Aorta (tissue), 5 donors: ENCODE measurements around the gene HAVCR1. TPM values are rescaled to one million over a fixed set of nuclear protein-coding genes. Genes with fewer than 3 reads are reported as not detected.

Experiments
- ATAC-seq: fragments of 200-7000 bp; cut with Tn5 transposase; one replicate; pipeline ENCODE4 v1.9.1; 2022; ENCODE audit warnings: moderate library complexity; ENCODE audit not compliant: low FRiP score
- DNase-seq, 2 donors: peaks; one replicate each; pipeline ENCODE4 v3.0.0-alpha.2; 2020
- H3K27ac ChIP-seq, 2 donors: one replicate each; pipeline ENCODE4 v1.5.1; 2013; ENCODE audit warnings: low read length in 2 of 2, mild to moderate bottlenecking in 2 of 2, moderate library complexity in 2 of 2, control low read depth in 1 of 2, inconsistent platforms in 1 of 2, low read depth in 1 of 2
- H3K27me3 ChIP-seq, 2 donors: one replicate each; pipeline ENCODE4 v1.6.1; 2013; ENCODE audit warnings: control low read depth in 1 of 2, low read length in 1 of 2, mild to moderate bottlenecking in 1 of 2, moderate library complexity in 1 of 2; ENCODE audit not compliant: insufficient read depth in 2 of 2, control insufficient read depth in 1 of 2
- H3K36me3 ChIP-seq, 2 donors: one replicate each; pipeline ENCODE4 v1.6.1; 2013; ENCODE audit warnings: control low read depth in 1 of 2, low read length in 1 of 2, mild to moderate bottlenecking in 1 of 2; ENCODE audit not compliant: insufficient read depth in 2 of 2, control insufficient read depth in 1 of 2
- H3K4me1 ChIP-seq, 2 donors: one replicate each; pipeline ENCODE4 v1.6.1; 2013; ENCODE audit warnings: low read length in 2 of 2, control low read depth in 1 of 2, mild to moderate bottlenecking in 1 of 2, moderate library complexity in 1 of 2; ENCODE audit not compliant: insufficient read depth in 2 of 2, control insufficient read depth in 1 of 2
- H3K4me3 ChIP-seq, 2 donors: one replicate each; pipeline ENCODE4 v1.5.1; 2013; ENCODE audit warnings: low read length in 2 of 2, control low read depth in 1 of 2, mild to moderate bottlenecking in 1 of 2
- H3K9me3 ChIP-seq: one replicate; pipeline ENCODE4 v1.6.1; 2013; ENCODE audit warnings: mild to moderate bottlenecking, low read length; ENCODE audit not compliant: control insufficient read depth
- WGBS, 2 donors: extraction: QIAGEN DNeasy Blood & Tissue Kit; methylation state at CpG; one replicate each; pipeline ENCODE4 v1.1.7; 2013; 5-methylcytosine and 5-hydroxymethylcytosine counted together
- intact Hi-C, 2 donors: fragments of 100-400 bp; cut with DNase I; formaldehyde crosslinking; loops; one replicate each; pipeline versions ENCODE4 v1.14.2 to v1.15.0; 2022
- long read RNA-seq, 2 donors: library from polyadenylated mRNA; unstranded; transcript quantifications; one replicate each; pipeline ENCODE4 v2.0.0, GENCODE V29; 2020 to 2021
- polyA plus RNA-seq, 2 donors: library from polyadenylated mRNA; stranded (reverse); fragments of 200-250 nt; gene quantifications; one replicate each; pipeline ENCODE4 v1.2.3, GENCODE V29; 2013
- total RNA-seq, 2 donors: library from RNA; stranded (reverse); fragmentation: NEBNext Ultra II Directional; extraction: Animal tissue kit (Norgen Biotek cat#: 25700); gene quantifications; one replicate each; pipeline ENCODE4 v1.2.1, GENCODE V29; 2021
- donor health status: healthy with polysubstance abuse.
- donor health status: Bipolar disorder and iron deficiency.
- donor health status: DM: no; HTN: no; CAD: no.
- donor health status: DM: no; HTN: no; CAD: no.
- donor health status: DM: yes; HTN: yes; CAD: no.

Gene HAVCR1
- total RNA-seq (1 to 10 TPM; 1.0 to 1.8 TPM), polyA plus RNA-seq (not detected)
- long read RNA-seq, donor 1, result 0 reads
- long read RNA-seq, donor 2, result 0 reads

GRCh38 chr5:157059093-157059539 is at the start of gene HAVCR1:
Gene HAVCR1 (minus strand): TSS chr5:157059116. CDS start chr5:157057943, 1,173 bp downstream.
- H3K36me3 ChIP-seq, result no peaks in the 10 kb centered on the region
- H3K27me3 ChIP-seq, result no peaks in the 10 kb centered on the region
- no peaks in the 10 kb centered on the region for H3K4me1 ChIP-seq
- no peak for DNase-seq
- H3K27ac ChIP-seq, result no peak within 1 kb of the TSS
- intact Hi-C loops, result no loop called here
- no peaks in the 10 kb centered on the region for H3K9me3 ChIP-seq
- 60 to 83% methylated on average over 9 of the region's 9 CpGs for WGBS, 2 donors
- no peak for ATAC-seq
- H3K4me3 ChIP-seq, result no peak within 1 kb of the TSS

GRCh38 chr5:157107508-157107907 is 48.6 kb upstream of the HAVCR1 start:
- no peaks in the 10 kb centered on the region for H3K9me3 ChIP-seq
- H3K4me1 ChIP-seq, result no peaks in the 10 kb centered on the region
- no peaks in the 10 kb centered on the region for H3K27me3 ChIP-seq
- H3K27ac ChIP-seq, result no peak overlapping the region
- 52 to 59% methylated on average over 3 of the region's 3 CpGs for WGBS, 2 donors
- no peak for DNase-seq
- intact Hi-C loops, result no loop called here
- no peak overlapping the region for H3K4me3 ChIP-seq
- ATAC-seq, result no peak
- H3K36me3 ChIP-seq, result no peaks in the 10 kb centered on the region

- Histone ChIP-seq H3K4me1 (no peaks in the 10 kb centered on the region), H3K27ac (no peak overlapping the region), H3K36me3 (no peaks in the 10 kb centered on the region), H3K9me3 (no peaks in the 10 kb centered on the region), H3K4me3 (no peak overlapping the region), H3K27me3 (no peaks in the 10 kb centered on the region)
- intact Hi-C loops, result no loop called here
- DNase-seq (peak; percentile 75 to 80), ATAC-seq (no peak)
- WGBS, 2 donors, result 77% methylated on average over 14 of the region's 14 CpGs
Measured at GRCh38 chr5:157106630-157107461, 47.9 kb upstream of the HAVCR1 start.

- H3K27ac ChIP-seq, result no peak overlapping the region
- no peak overlapping the region for H3K4me3 ChIP-seq
- H3K9me3 ChIP-seq, result no peaks in the 10 kb centered on the region
- WGBS, 2 donors, result 59 to 70% methylated on average over 2 of the region's 2 CpGs
- H3K4me1 ChIP-seq, result peaks cover 0 to 2% of the 10 kb centered on the region in 2 donors
- no peaks in the 10 kb centered on the region for H3K27me3 ChIP-seq
- intact Hi-C loops, result no loop called here
- ATAC-seq (peak; percentile 56), DNase-seq (no peak)
- H3K36me3 ChIP-seq, result no peaks in the 10 kb centered on the region
Measured at GRCh38 chr5:157100140-157100679, 41.3 kb upstream of the HAVCR1 start.

- WGBS, 2 donors, result 75% methylated on average over 3 of the region's 3 CpGs
- Histone ChIP-seq H3K27me3 (no peaks in the 10 kb centered on the region), H3K36me3 (no peaks in the 10 kb centered on the region), H3K9me3 (no peaks in the 10 kb centered on the region), H3K4me1 (no peaks in the 10 kb centered on the region), H3K4me3 (no peak overlapping the region), H3K27ac (no peak overlapping the region)
- intact Hi-C loops, result no loop called here
- no peak for DNase-seq
- no peak for ATAC-seq
Measured at GRCh38 chr5:157088342-157088990, 29.6 kb upstream of the HAVCR1 start.

- 77% methylated on average over 8 of the region's 8 CpGs for WGBS, 2 donors
- Histone ChIP-seq H3K27me3 (no peaks in the 10 kb centered on the region), H3K36me3 (no peaks in the 10 kb centered on the region), H3K27ac (no peak overlapping the region), H3K4me1 (no peaks in the 10 kb centered on the region), H3K4me3 (no peak overlapping the region), H3K9me3 (peaks cover 2% of the 10 kb centered on the region)
- intact Hi-C loops, result no loop called here
- no peak for ATAC-seq
- DNase-seq, result no peak
Measured at GRCh38 chr5:157086751-157087359, 27.9 kb upstream of the HAVCR1 start.

- intact Hi-C loops, result no loop called here
- Histone ChIP-seq H3K27me3 (no peaks in the 10 kb centered on the region), H3K4me1 (no peaks in the 10 kb centered on the region), H3K9me3 (peaks cover 2% of the 10 kb centered on the region), H3K4me3 (no peak overlapping the region), H3K27ac (no peak overlapping the region), H3K36me3 (no peaks in the 10 kb centered on the region)
- ATAC-seq, result no peak
- DNase-seq, result no peak
- 64 to 79% methylated on average over 4 of the region's 4 CpGs for WGBS, 2 donors
Measured at GRCh38 chr5:157085930-157086329, 27.0 kb upstream of the HAVCR1 start.

GRCh38 chr5:157080286-157080685 is 21.4 kb upstream of the HAVCR1 start:
- WGBS, 2 donors, result 66 to 68% methylated on average over 2 of the region's 2 CpGs
- Histone ChIP-seq H3K4me3 (no peak overlapping the region), H3K9me3 (peaks cover 2% of the 10 kb centered on the region), H3K27ac (no peak overlapping the region), H3K36me3 (no peaks in the 10 kb centered on the region), H3K27me3 (no peaks in the 10 kb centered on the region), H3K4me1 (peaks cover 0 to 3% of the 10 kb centered on the region in 2 donors)
- no peak for ATAC-seq
- intact Hi-C loops, result no loop called here
- DNase-seq, result no peak
